Raji (cell line): Measurements from ENCODE around the gene TK1.
A peak's percentile ranks its signal among the peaks of the same experiment; 100 is the strongest.

Experiments
- POLR2A ChIP-seq: IDR thresholded peaks from 2 replicates; pipeline ENCODE4 v1.6.1; 2011; ENCODE audit warnings: low read depth, low read length, control low read depth; ENCODE audit not compliant: insufficient read depth

Gene TK1

GRCh38 chr17:78138204-78139060 is 48.4 kb downstream of the TK1 start:
- no peak for TF ChIP-seq POLR2A

- TF ChIP-seq POLR2A, result 0 out of 2 replicates have a peak, but pooled peaks have one; percentile 34
These were observed 49.3 kb downstream of the TK1 start for GRCh38 chr17:78137392-78138203.

- TF ChIP-seq POLR2A, result no peak
These were observed 50.9 kb downstream of the TK1 start for GRCh38 chr17:78135858-78136500.

- no peak for TF ChIP-seq POLR2A
These were observed 51.9 kb downstream of the TK1 start for GRCh38 chr17:78134899-78135385.

- TF ChIP-seq POLR2A, result no peak
These were observed 52.6 kb downstream of the TK1 start for GRCh38 chr17:78133971-78134898.

GRCh38 chr17:78133179-78133951 is 53.5 kb downstream of the TK1 start:
- TF ChIP-seq POLR2A, result no peak

GRCh38 chr17:78132767-78133178 is 54.1 kb downstream of the TK1 start:
- TF ChIP-seq POLR2A, result no peak

GRCh38 chr17:78132084-78132676 is 54.7 kb downstream of the TK1 start:
- peak; percentile 74 for TF ChIP-seq POLR2A

- TF ChIP-seq POLR2A, result no peak; the same call in 1 of the 2 replicates
These were observed 55.4 kb downstream of the TK1 start for GRCh38 chr17:78131172-78132083.

- peak; percentile 90 for TF ChIP-seq POLR2A
These were observed 56.3 kb downstream of the TK1 start, which contains the start of gene TMC8 for GRCh38 chr17:78130437-78131101. Gene TMC8, plus strand, starts transcription at chr17:78130771. Its CDS starts 818 bp downstream, at chr17:78131589.

GRCh38 chr17:78130090-78130436 is 56.8 kb downstream of the TK1 start:
- no peak for TF ChIP-seq POLR2A
